GM10847 (cell line): ENCODE data around the gene UFM1.

Experiments used
- POLR2A ChIP-seq: IDR thresholded peaks from 2 replicates; pipeline ENCODE4 v1.6.1; 2011; ENCODE audit not compliant: insufficient read length; ENCODE audit errors: extremely low read depth

Gene UFM1

GRCh38 chr13:38355595-38356119 is 6.0 kb downstream of the UFM1 start:
- TF ChIP-seq POLR2A = no peak

GRCh38 chr13:38358684-38359083 is 9.0 kb downstream of the UFM1 start:
- TF ChIP-seq POLR2A = no peak

GRCh38 chr13:38361542-38362262 is 12.1 kb downstream of the UFM1 start:
- TF ChIP-seq POLR2A = no peak

GRCh38 chr13:38363219-38363618 is 13.6 kb downstream of the UFM1 start:
- TF ChIP-seq POLR2A = no peak

- TF ChIP-seq POLR2A = no peak
Measured at GRCh38 chr13:38365661-38366060, 16.0 kb downstream of the UFM1 start.

- TF ChIP-seq POLR2A = no peak
Measured at GRCh38 chr13:38366954-38367645, 17.4 kb downstream of the UFM1 start.

GRCh38 chr13:38369058-38369457 is 19.4 kb downstream of the UFM1 start:
- no peak for TF ChIP-seq POLR2A

GRCh38 chr13:38372820-38373383 is 23.3 kb downstream of the UFM1 start:
- TF ChIP-seq POLR2A = no peak

- no peak for TF ChIP-seq POLR2A
Measured at GRCh38 chr13:38376546-38376945, 26.9 kb downstream of the UFM1 start.

GRCh38 chr13:38381890-38382289 is 32.2 kb downstream of the UFM1 start:
- TF ChIP-seq POLR2A = no peak

- TF ChIP-seq POLR2A = no peak
Measured at GRCh38 chr13:38382946-38383345, 33.3 kb downstream of the UFM1 start.

- no peak for TF ChIP-seq POLR2A
Measured at GRCh38 chr13:38384171-38384570, 34.5 kb downstream of the UFM1 start.

GRCh38 chr13:38385153-38385891 is 35.7 kb downstream of the UFM1 start:
- no peak for TF ChIP-seq POLR2A

GRCh38 chr13:38386421-38386820 is 36.8 kb downstream of the UFM1 start:
- TF ChIP-seq POLR2A = no peak

- no peak for TF ChIP-seq POLR2A
Measured at GRCh38 chr13:38391341-38391740, 41.7 kb downstream of the UFM1 start.
